GM19043 (cell line): ENCODE results near the gene MED13L.

Experiments
- ATAC-seq: cut with Tn5 transposase; IDR thresholded peaks from one replicate; pipeline ENCODE4 v1.9.1; 2021; ENCODE audit warnings: low read depth; ENCODE audit not compliant: unreplicated experiment

Gene MED13L

DNA sequence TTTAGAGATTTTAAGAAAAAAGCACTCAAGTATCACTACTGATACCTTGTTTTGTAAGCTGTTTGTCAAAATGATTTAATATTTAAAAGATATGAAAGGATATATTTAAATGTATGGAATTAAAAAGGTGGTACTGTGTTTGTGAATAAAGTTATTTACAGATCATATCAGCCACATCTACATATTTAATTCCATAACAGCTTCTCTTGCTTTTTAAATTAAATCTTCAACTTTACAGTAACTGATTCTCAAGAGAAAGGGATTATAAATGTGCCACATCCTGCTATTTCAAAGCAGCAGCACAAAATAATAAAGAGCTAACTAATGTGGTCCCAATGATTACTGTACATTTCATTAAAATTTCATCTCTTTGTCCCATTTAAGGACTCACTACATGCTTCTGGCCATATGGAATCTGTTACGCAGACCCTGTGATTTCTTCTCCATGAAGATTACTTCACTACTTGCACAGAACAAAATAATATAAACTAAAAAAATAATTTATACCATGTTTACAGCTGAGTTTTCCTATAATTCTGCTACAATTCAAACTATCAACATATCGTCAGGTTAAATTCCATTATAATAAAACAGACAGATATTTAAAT, 117.8 kb downstream of the MED13L start:
- no peak for ATAC-seq

GRCh38 chr12:116159175-116159574, 118.3 kb downstream of the MED13L start:
- ATAC-seq = no peak

DNA sequence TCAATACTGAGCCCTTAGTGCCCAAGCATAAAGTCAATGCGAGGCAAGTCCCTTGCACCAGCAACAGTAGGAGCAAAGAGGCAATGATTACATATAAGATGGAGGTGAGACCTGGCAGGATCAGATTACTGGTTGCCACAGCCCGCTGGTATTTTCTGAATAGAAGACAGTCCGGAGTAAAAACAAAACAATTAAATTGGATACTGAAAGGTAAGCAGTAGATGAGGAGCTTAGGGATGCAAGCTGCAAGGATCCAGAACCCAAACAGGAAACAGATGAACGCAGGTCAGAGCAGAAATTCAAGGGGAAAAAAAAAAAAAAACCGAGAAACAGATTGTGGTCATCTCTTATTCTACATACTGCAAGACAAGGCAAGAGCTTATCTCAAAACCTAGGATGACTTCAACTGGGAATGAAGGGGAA, 119.6 kb downstream of the MED13L start:
- no peak for ATAC-seq

DNA sequence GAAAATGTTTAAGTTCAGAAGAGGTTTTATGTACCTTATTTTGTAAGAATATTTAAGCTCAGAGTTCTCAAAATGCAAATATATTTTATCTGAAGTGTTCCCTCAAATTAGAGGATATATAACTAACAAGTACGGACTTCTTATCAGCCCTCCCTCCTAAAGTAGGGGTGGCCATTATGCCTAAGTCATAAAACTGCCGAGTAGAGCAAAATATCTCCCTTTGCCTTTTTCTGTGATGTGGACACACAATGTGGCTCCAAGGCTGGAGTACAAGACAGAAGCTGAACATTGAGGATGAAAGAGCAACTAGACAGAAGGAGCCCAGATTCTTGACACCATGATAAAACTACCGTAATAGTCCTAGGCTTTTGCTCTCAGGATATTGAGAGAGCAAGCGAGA, 120.9 kb downstream of the MED13L start:
- no peak for ATAC-seq

DNA sequence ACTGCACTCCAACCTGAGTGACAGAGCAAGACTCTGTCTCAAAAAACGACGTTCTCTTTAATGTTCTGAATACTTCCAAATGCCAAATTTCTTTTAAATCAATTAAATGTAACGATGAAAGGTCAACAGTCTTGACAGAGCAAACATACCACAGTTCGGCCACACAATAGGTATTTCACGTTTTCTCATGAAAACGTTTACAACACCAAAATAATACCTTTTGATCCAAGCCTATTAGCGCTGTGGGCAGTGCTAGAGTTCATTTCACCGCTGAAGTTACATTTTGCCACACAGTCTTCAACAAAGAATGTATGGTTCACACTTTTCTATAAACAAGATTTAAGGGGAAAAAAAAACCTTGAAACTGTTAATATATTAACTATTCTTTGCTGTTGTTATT, 122.1 kb downstream of the MED13L start:
- ATAC-seq = no peak

GRCh38 chr12:116153983-116154382, 123.5 kb downstream of the MED13L start:
- no peak for ATAC-seq

DNA sequence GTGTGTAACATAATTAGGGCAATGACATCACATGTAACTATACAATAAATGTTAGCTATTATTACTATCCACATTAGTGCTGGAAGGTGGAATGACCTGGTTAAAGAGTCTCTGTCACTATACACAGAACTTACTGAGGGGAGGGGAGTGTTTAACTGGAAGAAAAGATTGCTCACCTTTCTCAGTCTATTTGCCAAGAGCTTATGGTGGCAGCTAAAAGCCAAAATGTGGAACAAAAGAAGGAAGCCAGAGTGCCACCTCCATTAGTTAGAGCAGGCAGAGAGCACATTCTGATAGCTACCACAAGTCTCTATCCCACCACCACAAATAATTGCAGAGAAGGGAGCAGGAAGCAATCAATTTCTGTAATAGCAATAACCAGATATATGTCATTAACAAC, 124.4 kb downstream of the MED13L start:
- ATAC-seq = no peak

- no peak for ATAC-seq
Observed at GRCh38 chr12:116152268-116152667, 125.2 kb downstream of the MED13L start.

GRCh38 chr12:116150452-116150851, 127.0 kb downstream of the MED13L start:
- no peak for ATAC-seq

DNA sequence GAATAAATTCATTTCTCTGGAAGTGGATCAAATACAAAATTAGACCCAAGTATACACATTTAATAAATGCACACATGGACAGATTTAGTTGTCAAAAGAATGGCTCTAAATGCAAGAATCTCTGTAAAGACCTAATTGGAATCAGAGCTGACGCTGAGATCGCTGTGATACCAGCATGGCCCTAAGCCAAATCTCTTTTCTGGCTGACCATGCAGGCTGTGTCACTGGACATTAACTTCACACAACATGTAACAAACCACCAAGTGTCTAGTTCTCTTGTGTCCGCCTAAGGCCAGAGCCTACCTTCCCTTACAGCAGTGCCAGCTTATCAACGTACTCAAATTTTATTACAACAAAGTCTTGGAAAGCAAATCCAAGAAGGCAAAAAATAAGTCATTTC, 127.5 kb downstream of the MED13L start:
- no peak for ATAC-seq

- ATAC-seq = no peak
Observed at GRCh38 chr12:116148844-116149243, 128.6 kb downstream of the MED13L start.

DNA sequence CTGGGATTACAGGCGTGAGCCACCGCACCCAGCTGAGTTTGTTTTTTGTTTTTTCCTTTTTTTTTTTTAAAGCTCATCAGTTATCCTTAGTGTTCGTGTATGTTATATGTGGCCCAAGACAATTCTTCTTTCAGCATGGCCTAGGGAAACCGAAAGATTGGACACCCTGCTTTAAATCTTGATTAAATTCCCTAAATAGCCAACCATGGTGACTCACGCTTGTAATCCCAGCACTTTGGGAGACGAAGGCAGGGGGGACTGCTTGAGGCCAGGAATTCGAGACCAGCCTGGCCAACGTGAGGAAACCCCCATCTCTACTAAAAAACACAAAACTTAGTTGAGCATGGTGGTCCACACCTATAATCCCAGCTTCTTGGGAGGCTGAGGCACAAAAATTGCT, 131.1 kb downstream of the MED13L start:
- ATAC-seq = no peak

GRCh38 chr12:116145451-116145850, 132.0 kb downstream of the MED13L start:
- no peak for ATAC-seq

GRCh38 chr12:116144384-116144783, 133.1 kb downstream of the MED13L start:
- no peak for ATAC-seq

DNA sequence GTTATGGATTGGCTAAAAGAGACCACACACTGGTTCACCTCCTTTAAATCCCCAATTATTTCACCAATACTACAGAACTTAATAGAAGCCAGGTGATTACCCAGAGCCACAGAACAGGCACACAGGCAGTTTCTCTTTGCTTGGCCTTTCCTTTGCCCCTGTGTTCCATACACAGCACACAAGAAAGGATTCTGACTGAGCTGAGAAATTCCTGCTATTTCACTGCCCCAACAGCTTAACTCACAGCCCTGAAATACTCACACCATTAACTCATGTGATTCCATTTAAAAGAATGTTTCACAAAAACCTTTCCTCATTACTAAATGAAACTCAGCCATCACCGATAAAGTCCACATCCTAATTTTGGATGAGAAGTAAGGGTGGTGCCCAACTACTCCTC, 133.6 kb downstream of the MED13L start:
- no peak for ATAC-seq

DNA sequence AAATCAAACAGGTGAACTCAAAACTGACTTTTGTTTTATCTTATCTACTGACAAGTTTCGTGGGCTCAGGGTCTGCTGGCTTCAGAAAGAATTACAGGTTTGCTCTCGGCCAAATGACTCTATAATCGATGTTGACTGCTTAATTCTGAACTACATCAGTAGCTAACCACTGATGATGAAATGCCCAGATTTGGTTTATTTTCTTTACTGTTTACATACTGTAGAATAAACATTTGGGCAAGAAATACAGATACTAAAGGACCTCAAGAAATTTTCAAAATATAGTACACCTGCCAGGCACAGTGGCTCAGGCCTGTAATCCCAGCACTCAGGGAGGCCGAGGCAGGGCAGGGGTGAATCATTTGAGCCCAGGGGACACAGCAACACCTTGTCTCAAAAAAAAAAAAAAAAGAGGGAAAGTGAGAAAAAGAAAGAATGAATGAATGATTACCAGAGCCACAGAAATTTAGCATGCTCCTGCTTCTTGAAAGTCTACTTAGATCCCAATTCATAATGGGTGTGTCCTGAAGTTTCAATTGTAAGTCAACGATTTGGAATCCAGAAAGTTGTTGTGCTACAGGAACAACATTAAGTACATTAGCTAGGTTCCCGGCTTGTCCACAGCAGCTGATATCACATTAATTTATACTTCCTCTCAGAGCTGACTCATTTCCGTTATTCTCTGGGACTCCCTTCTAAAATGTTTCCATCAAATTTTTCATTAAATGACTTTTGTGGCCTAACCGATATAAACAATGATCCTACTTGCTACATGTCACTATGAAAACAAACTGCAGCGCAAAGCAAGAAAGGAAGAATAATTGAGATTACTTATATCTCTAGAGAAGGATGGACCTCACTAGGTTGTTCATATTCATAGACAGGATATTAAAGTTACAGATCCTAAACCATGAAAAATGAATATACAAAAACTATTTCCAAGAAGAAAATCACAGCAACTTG, 134.3 kb downstream of the MED13L start:
- ATAC-seq = no peak

- no peak for ATAC-seq
Observed at GRCh38 chr12:116141833-116142162, 135.7 kb downstream of the MED13L start.

- no peak for ATAC-seq
Observed at GRCh38 chr12:116141110-116141832, 136.2 kb downstream of the MED13L start.

DNA sequence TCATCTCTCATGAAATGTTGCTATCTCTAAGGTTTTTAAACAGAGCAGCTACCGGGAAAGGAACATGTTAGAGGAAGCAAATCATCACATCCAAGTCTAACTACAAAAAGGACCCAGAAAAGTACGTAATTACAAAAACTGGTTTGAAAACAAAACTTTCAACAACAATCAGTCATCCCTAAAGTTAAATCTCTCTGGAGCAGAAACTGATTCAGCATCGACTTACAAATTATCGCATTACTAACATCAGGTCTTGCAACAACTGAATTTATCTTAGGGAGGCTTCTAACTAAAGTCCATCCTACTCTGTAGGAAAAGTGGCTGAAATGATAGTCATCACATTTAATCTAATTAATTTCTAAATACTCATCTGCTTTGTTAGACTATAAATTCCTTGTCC, 137.0 kb downstream of the MED13L start:
- no peak for ATAC-seq

DNA sequence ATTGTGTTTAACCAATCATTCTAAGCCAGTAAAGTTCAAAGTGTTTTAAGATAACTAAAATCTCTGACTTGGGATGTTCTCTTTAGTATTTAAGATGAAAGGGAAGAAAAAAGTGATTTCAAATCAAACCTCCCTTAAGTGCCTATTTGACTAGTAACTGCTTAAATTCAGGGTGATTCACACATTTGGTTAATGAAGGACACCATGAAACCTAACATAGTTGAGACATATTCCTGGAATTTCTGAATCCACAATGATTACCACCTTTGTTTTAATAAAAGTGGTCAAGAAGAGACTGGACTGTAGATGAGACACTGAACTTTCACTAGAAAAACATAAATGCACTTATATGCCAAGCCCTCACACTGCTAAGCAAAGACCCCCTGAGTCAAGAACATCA, 138.7 kb downstream of the MED13L start:
- no peak for ATAC-seq

GRCh38 chr12:116138364-116138763, 139.1 kb downstream of the MED13L start:
- ATAC-seq = no peak
